Stomach (tissue), 9 donors: ENCODE data around the gene ZNF329. TPM values are rescaled to one million over a fixed set of nuclear protein-coding genes. Genes with fewer than 3 reads are reported as not detected.

Experiments used
- DNase-seq, 2 donors: peaks; one replicate each; pipeline versions ENCODE4 v3.0.0 to v3.0.0-alpha.2; 2013 to 2019
- H3K27ac ChIP-seq, 5 donors: fragments of 200-600 bp in 4 of 5; sonication (generic) in 4 of 5; one replicate each; pipeline ENCODE4 v1.5.1; 2013 to 2019; ENCODE audit warnings: mild to moderate bottlenecking in 1 of 5, moderate library complexity in 1 of 5
- H3K27me3 ChIP-seq, 3 donors: fragments of 200-600 bp; sonication (generic); one replicate each; pipeline ENCODE4 v1.5.1; 2017 to 2019; ENCODE audit warnings: mixed run types in 1 of 3
- H3K36me3 ChIP-seq, 4 donors: fragments of 200-600 bp; sonication (generic); 1 replicate in 3 of 4; 2 replicates in 1 of 4; pipeline ENCODE4 v1.5.1; 2016 to 2019
- H3K4me1 ChIP-seq, 4 donors: fragments of 200-600 bp; sonication (generic); one replicate each; pipeline ENCODE4 v1.5.1; 2016 to 2019
- H3K4me3 ChIP-seq, 4 donors: fragments of 200-600 bp; sonication (generic) in 3 of 4; one replicate each; pipeline ENCODE4 v1.5.1; 2016 to 2019; ENCODE audit warnings: mild to moderate bottlenecking in 1 of 4
- H3K9me3 ChIP-seq, 4 donors: fragments of 200-600 bp; sonication (generic); one replicate each; pipeline ENCODE4 v1.5.1; 2016 to 2019
- CTCF ChIP-seq, 7 experiments: fragments of 450-650 bp in 4 of 7; fragments of 200-600 bp in 3 of 7; sonication (generic) in 3 of 7; IDR thresholded peaks; one replicate each; pipeline ENCODE4 v1.5.1; 2016 to 2019; ENCODE audit warnings: antibody characterized with exemption in 7 of 7, control low read depth in 2 of 7, mild to moderate bottlenecking in 1 of 7
- EP300 ChIP-seq: sonication (generic); formaldehyde crosslinking; IDR thresholded peaks from one replicate; pipeline ENCODE4 v1.6.1; 2017; ENCODE audit warnings: antibody characterized with exemption
- POLR2A ChIP-seq, 4 donors: fragments of 450-650 bp; IDR thresholded peaks; one replicate each; pipeline ENCODE4 v1.6.1; 2016; ENCODE audit warnings: antibody characterized with exemption in 4 of 4, control low read depth in 2 of 4, mild to moderate bottlenecking in 1 of 4, moderate library complexity in 1 of 4
- POLR2AphosphoS5 ChIP-seq, 3 donors: sonication (generic); formaldehyde crosslinking; IDR thresholded peaks; one replicate each; pipeline ENCODE4 v1.6.1; 2016; ENCODE audit warnings: antibody characterized with exemption in 3 of 3
- WGBS, 5 donors: extraction: QIAGEN DNeasy Blood & Tissue Kit in 3 of 5; methylation state at CpG; one replicate each; pipeline versions ENCODE4 v1.1.5 to v1.1.7; 2013 to 2018; 5-methylcytosine and 5-hydroxymethylcytosine counted together
- intact Hi-C: fragments of 100-400 bp; cut with DNase I; formaldehyde crosslinking; loops from one replicate; pipeline ENCODE4 v1.15.1; 2023; ENCODE audit warnings: low total_unique reads
- polyA plus RNA-seq, 3 donors: library from polyadenylated mRNA; stranded (reverse); fragments of 200-250 nt; gene quantifications; one replicate each; pipeline ENCODE4 v1.2.3, GENCODE V29; 2013
- total RNA-seq, 5 donors: library from RNA; depleted of rRNA; stranded (reverse); fragments of >200 nt; gene quantifications; one replicate each; pipeline versions ENCODE4 v1.1.0 to v1.2.3, GENCODE V29; 2014 to 2016
- donor health status: healthy with polysubstance abuse.
- donor health status: Bipolar disorder and iron deficiency.
- donor health status: healthy.

The ZNF329 gene
- total and polyA plus RNA-seq, 8 donors: 0.58 to 18.2 (median 4.2) TPM

GRCh38 chr19:58088521-58089052, 62.0 kb downstream of the ZNF329 start:
- Histone ChIP-seq H3K27ac (no peak overlapping the region), H3K4me3 (no peak overlapping the region), H3K36me3 (peaks cover 28 to 95% (median 63%) of the 10 kb centered on the region in 4 donors), H3K9me3 (peaks cover 27 to 97% (median 90%) of the 10 kb centered on the region in 4 donors), H3K27me3 (no peaks in the 10 kb centered on the region), H3K4me1 (no peaks in the 10 kb centered on the region)
- no peak for TF ChIP-seq CTCF (IDR thresholded peaks at IDR 0.05)
- TF ChIP-seq POLR2A (IDR thresholded peaks at IDR 0.05): no peak
- TF ChIP-seq POLR2AphosphoS5 (IDR thresholded peaks at IDR 0.05): no peak
- TF ChIP-seq EP300: no peak
- intact Hi-C loops: no loop called here
- no peak for DNase-seq
- WGBS, 5 donors: 91 to 98% (median 96%) methylated on average over 12 to 13 of the region's 13 CpGs

- DNase-seq: no peak
- TF ChIP-seq POLR2AphosphoS5 (IDR thresholded peaks at IDR 0.05) (no peak), CTCF (IDR thresholded peaks at IDR 0.05) (no peak), POLR2A (IDR thresholded peaks at IDR 0.05) (no peak), EP300 (no peak)
Observed at GRCh38 chr19:58086825-58087710, 63.5 kb downstream of the ZNF329 start.

GRCh38 chr19:58085348-58085875, 65.2 kb downstream of the ZNF329 start:
- no peaks in the 10 kb centered on the region for H3K4me1 ChIP-seq
- peaks cover 28 to 76% (median 58%) of the 10 kb centered on the region in 4 donors for H3K36me3 ChIP-seq
- no peak overlapping the region for H3K4me3 ChIP-seq
- 94 to 100% (median 96%) methylated on average over 11 to 29 of the region's 29 CpGs for WGBS, 5 donors
- TF ChIP-seq EP300: no peak
- TF ChIP-seq POLR2AphosphoS5 (IDR thresholded peaks at IDR 0.05): no peak
- TF ChIP-seq CTCF (IDR thresholded peaks at IDR 0.05): no peak
- TF ChIP-seq POLR2A (IDR thresholded peaks at IDR 0.05): no peak
- peaks cover 31 to 97% (median 92%) of the 10 kb centered on the region in 4 donors for H3K9me3 ChIP-seq
- H3K27me3 ChIP-seq: no peaks in the 10 kb centered on the region
- no peak overlapping the region for H3K27ac ChIP-seq
- intact Hi-C loops: no loop called here
- DNase-seq: no peak

More at GRCh38 chr19:58086825-58087710, 63.5 kb downstream of the ZNF329 start:
- Histone ChIP-seq H3K27me3 (no peaks in the 10 kb centered on the region), H3K4me3 (no peak overlapping the region), H3K36me3 (peaks cover 28 to 93% (median 62%) of the 10 kb centered on the region in 4 donors), H3K4me1 (no peaks in the 10 kb centered on the region), H3K27ac (no peak overlapping the region), H3K9me3 (peaks cover 36 to 97% (median 92%) of the 10 kb centered on the region in 4 donors)
- WGBS, 5 donors: 88 to 97% (median 95%) methylated on average over 16 to 23 of the region's 23 CpGs
- intact Hi-C loops: no loop called here

- 97 to 98% (median 97%) methylated on average over 24 to 69 of the region's 69 CpGs for WGBS, 5 donors
- Histone ChIP-seq H3K27me3 (no peaks in the 10 kb centered on the region), H3K4me1 (no peaks in the 10 kb centered on the region), H3K9me3 (peaks cover 29 to 97% (median 92%) of the 10 kb centered on the region in 4 donors), H3K4me3 (no peak overlapping the region), H3K27ac (no peak overlapping the region), H3K36me3 (peaks cover 28 to 70% (median 55%) of the 10 kb centered on the region in 4 donors)
- no peak for DNase-seq
- TF ChIP-seq EP300 (no peak), POLR2AphosphoS5 (IDR thresholded peaks at IDR 0.05) (no peak), CTCF (IDR thresholded peaks at IDR 0.05) (no peak), POLR2A (IDR thresholded peaks at IDR 0.05) (no peak)
- intact Hi-C loops: no loop called here
Observed at GRCh38 chr19:58084596-58085347, 65.8 kb downstream of the ZNF329 start.
